NCI-H2171 treated with DMSO at 0.1 percent for 48 hours (cell line): ENCODE measurements around the gene SYNE1.
"Not testable (repeated sequence)": the region's sequence is repeated elsewhere in the genome, so short reads cannot be mapped to it uniquely, and the experiment has no call there.

Source experiments
- DNase-seq: peaks from one replicate; lab custom pipeline; 2025; lab: John Stamatoyannopoulos, UW

SYNE1 gene

GRCh38 chr6:152423216-152424103 lies 213.7 kb downstream of the SYNE1 start:
- DNase-seq, result no peak

GRCh38 chr6:152421496-152421895 lies 215.7 kb downstream of the SYNE1 start:
- DNase-seq, result not testable (repeated sequence)

GRCh38 chr6:152420696-152421095 lies 216.5 kb downstream of the SYNE1 start:
- DNase-seq, result no peak

DNA sequence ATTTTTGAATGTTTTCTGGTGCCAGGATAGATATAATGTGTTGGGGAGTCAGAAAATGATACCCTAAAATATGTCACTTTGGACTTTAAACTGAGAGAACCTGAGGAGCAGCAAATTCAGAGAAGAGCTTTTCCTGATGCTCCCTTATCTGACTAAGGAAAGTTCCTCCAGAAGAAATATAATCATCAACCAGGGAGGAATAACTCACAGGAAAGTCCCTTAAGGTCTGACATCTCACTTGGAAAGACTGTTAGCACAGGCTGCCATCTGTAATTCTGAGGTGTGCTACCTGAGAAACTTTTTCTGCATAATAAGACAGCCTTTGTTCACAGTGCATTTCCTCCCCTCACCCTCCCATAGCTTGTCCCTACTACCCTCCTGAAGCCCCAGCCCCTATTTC lies 218.6 kb downstream of the SYNE1 start:
- no peak for DNase-seq

DNA sequence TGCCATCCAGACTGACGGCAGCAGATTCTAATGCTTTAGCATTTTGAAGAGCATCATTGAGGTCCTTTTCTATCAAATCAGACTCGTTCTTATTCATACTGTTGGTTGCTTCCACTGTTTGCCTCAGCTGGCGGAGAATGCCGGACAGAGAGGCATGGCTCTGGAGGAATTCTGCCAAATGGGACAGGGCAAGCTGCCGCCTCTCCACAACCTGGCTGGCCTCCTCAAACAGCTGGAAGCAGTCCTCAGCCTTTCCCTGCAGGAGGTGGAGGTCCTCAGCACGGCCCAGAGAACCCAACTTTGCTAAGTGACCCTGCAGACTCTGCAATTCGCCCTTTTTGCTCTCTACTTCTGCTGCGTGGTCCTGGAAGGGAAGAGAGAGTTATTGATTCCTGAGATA lies 220.5 kb downstream of the SYNE1 start:
- DNase-seq, result no peak

GRCh38 chr6:152404936-152405595 lies 232.1 kb downstream of the SYNE1 start:
- no peak for DNase-seq

- DNase-seq, result no peak
Measured at GRCh38 chr6:152404086-152404857, 232.9 kb downstream of the SYNE1 start.

DNA sequence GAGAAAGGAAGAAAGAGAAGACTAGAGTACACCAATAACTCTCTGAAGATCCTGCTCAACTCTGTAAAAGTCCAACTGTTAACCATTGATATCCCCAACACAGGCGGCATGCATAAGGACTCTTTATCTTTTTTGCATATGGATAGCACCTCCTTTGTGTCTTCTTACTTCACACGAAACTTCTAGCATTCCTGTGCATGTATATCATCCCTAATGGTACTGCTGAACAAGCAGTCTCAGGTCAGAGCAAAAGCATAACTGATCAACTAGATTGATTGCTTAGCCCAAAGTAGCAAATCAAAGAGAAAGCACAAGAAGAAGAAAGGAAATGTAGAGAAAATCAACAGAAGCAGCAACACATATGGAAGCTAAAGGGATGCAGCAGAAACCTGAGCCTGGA lies 234.4 kb downstream of the SYNE1 start:
- DNase-seq, result no peak

DNA sequence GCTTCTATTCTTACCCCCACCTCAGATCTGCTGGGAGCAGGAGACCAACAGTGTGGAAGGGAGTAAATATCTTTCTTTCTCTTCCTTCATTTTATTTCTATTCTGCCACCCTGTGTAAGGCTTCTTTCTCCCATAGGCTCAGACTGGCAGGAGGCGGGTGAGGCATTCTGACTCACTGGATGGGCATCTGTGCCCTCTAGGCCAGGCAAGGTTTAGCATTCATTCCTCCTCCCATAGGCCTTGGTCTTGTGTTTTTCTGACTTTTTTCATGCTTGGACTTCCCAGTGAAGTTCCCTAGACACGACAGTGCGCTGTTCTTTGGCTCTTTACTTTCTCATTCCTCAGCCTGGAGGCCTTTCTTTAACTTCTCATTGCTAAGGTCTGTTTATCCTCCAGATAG lies 235.2 kb downstream of the SYNE1 start:
- DNase-seq, result no peak

DNA sequence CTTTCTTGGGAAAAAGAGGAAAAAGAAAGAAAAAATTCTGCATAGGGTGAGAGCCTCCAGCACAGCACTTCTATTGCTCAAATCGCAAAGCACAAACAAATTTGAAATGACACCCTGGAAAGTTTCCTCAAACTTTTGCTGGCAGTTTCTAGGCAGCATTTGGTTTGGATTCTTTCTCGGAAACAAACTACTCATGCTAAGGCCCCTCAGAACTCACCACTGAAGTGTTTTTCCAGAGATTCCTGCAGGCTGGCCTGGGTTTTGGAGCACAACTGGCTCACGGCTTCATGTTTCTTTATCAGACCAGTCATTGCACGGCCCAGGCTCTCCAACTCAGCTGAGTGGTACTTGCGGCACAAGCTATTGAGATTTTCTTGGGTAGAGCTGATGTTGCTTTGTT lies 237.8 kb downstream of the SYNE1 start:
- no peak for DNase-seq

GRCh38 chr6:152398993-152399392 lies 238.2 kb downstream of the SYNE1 start:
- no peak for DNase-seq

GRCh38 chr6:152398316-152398715 lies 238.8 kb downstream of the SYNE1 start:
- DNase-seq, result no peak

DNA sequence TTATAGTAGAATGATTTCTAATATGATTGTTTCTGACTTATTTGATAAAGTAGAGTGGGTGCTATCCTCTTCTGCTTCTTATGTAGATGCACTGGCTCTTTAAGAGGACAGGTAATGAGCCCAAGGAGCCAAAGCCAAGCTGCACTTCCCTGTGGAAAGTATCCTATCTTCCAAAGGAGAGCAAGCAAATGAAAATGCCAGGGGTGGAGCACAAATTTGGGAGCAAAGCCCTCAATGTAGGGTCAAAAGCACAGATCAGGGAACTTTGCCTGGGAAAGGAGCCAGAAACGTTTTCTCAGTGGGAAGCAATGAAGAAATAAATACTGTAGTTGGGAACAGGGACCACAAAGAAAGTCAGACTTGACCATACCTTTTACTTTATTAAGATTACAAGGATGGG lies 242.9 kb downstream of the SYNE1 start:
- DNase-seq, result no peak

DNA sequence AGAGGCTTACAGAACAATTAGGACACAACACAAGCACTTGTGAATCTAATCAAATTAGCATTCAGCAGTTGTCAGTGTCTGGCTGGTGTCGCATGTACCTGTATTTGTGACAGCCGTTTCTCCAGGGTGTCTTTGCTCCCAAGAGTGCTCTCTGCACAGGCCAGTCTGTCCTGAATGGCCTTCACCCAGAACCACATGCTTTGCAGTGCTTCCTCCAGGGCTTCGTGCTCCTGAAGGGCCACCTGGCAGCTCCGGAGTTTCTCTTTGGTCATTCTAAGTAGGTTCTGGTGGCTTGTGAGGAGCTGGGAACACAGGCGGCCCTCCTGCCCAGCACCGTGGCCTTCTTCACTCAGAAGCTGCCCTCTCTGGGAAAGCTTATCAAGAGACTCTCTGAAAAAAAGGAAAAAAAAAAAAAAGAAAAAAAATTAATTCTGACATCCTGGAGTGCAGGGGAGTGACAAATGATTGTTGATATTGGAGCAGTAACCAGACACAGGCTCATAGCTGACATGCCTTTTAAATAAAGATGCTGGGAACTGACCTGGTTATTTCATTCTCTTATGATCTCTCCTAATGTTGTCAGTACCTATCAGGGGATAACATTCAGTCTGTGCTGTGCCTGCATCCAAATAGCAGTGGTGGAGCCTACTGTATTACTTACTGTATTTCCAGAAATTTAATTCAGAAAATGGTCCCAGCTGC lies 245.8 kb downstream of the SYNE1 start:
- DNase-seq, result no peak

GRCh38 chr6:152387091-152387490 lies 250.1 kb downstream of the SYNE1 start:
- no peak for DNase-seq

DNA sequence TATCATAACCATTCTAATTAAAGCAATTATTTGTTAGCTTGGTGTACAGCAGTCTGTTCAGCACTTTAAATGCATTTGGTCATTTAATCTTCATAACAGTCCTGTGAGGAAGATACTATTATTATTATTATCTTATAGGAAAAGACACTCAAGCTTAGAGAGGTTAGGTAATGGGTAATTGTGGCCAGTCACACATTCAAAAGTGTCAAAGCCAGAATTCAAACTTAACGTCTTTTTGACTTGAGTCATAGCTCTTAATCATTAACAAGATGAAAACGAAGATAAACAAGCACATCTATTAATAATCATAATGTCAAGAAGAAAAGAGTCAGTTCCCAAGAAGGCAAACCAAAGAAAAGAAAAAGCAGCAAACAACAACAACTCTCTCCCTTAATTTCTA lies 251.0 kb downstream of the SYNE1 start:
- no peak for DNase-seq

- DNase-seq, result no peak
Measured at GRCh38 chr6:152380993-152381898, 255.9 kb downstream of the SYNE1 start.

- DNase-seq, result no peak
Measured at GRCh38 chr6:152380351-152380767, 256.8 kb downstream of the SYNE1 start.

- no peak for DNase-seq
Measured at GRCh38 chr6:152379423-152379822, 257.7 kb downstream of the SYNE1 start.

- DNase-seq, result no peak
Measured at GRCh38 chr6:152378169-152378568, 259.0 kb downstream of the SYNE1 start.

DNA sequence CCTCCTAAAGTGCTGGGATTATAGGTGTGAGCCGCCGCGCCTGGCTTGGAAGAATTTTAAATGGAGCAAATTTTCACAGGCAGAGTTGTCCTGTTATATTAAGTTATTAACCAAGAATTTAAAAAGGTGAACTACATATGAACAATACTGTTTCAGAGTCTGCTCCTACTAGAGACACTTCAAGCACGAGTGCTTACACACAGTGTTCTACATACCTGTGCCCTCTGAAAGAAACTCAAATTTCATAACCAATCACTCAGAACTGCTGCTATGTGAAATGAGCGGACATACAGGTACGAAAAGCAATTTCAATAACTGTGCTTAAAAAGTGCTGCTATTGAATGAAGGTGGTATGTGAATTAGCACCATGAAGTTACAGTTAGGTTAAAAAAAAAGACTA lies 262.0 kb downstream of the SYNE1 start:
- DNase-seq, result no peak
